Keratinocyte (primary cell): Measurements from ENCODE around the gene B4GALNT4. TPM values are rescaled to one million over a fixed set of nuclear protein-coding genes. Genes with fewer than 3 reads are reported as not detected.

Experiments used
- DNase-seq: peaks from one replicate; pipeline ENCODE4 v3.0.0-alpha.2; 2011; ENCODE audit warnings: low read depth, missing footprints, low spot score
- FAIRE-seq: peaks from 2 replicates; lab custom pipeline; 2011; peaks lifted over from hg19 to GRCh38; lab: Jason Lieb, UNC
- H2AFZ ChIP-seq: 2 replicates; pipeline ENCODE4 v1.6.0; 2012; ENCODE audit warnings: low read length, control low read depth, inconsistent platforms; ENCODE audit not compliant: control insufficient read depth
- H3K27ac ChIP-seq: 2 replicates; pipeline ENCODE4 v1.5.1; 2011; ENCODE audit warnings: low read length; ENCODE audit not compliant: control insufficient read depth, insufficient read depth
- H3K27me3 ChIP-seq: 3 replicates; pipeline ENCODE4 v1.6.0; 2011; ENCODE audit warnings: low read length; ENCODE audit not compliant: control insufficient read depth, insufficient read depth; ENCODE audit errors: extremely low read depth
- H3K36me3 ChIP-seq, 2 experiments: 2 replicates in 1 of 2; 3 replicates in 1 of 2; pipeline ENCODE4 v1.5.1; 2011; ENCODE audit warnings: low read length in 2 of 2, mild to moderate bottlenecking in 1 of 2; ENCODE audit not compliant: control insufficient read depth in 2 of 2, insufficient read depth in 2 of 2; ENCODE audit errors: extremely low read depth in 1 of 2
- H3K4me1 ChIP-seq: 3 replicates; pipeline ENCODE4 v1.5.1; 2011; ENCODE audit warnings: low read length; ENCODE audit not compliant: control insufficient read depth, insufficient read depth; ENCODE audit errors: extremely low read depth
- H3K4me2 ChIP-seq: 3 replicates; pipeline ENCODE4 v1.6.0; 2011; ENCODE audit warnings: low read depth, low read length; ENCODE audit not compliant: control insufficient read depth, insufficient read depth; ENCODE audit errors: extremely low read depth
- H3K4me3 ChIP-seq, 3 experiments: fragments of 200-600 bp in 1 of 3; sonication (generic) in 1 of 3; 2 replicates in 2 of 3; 3 replicates in 1 of 3; pipeline ENCODE4 v1.5.1; 2011 to 2016; ENCODE audit warnings: low read length in 3 of 3, mild to moderate bottlenecking in 3 of 3, control low read depth in 2 of 3, inconsistent platforms in 1 of 3, low read depth in 1 of 3, mixed read lengths in 1 of 3, mixed run types in 1 of 3, moderate library complexity in 1 of 3; ENCODE audit not compliant: control insufficient read depth in 2 of 3, insufficient read depth in 2 of 3; ENCODE audit errors: extremely low read depth in 1 of 3
- H3K79me2 ChIP-seq: 2 replicates; pipeline ENCODE4 v1.6.0; 2012; ENCODE audit warnings: low read length; ENCODE audit not compliant: control insufficient read depth, insufficient read depth
- H3K9ac ChIP-seq: 3 replicates; pipeline ENCODE4 v1.6.0; 2011; ENCODE audit warnings: low read length; ENCODE audit not compliant: control insufficient read depth, insufficient read depth; ENCODE audit errors: extremely low read depth
- H3K9me1 ChIP-seq: 3 replicates; pipeline ENCODE4 v1.6.0; 2011; ENCODE audit warnings: low read length; ENCODE audit not compliant: control insufficient read depth, insufficient read depth; ENCODE audit errors: extremely low read depth
- H3K9me3 ChIP-seq: 2 replicates; pipeline ENCODE4 v1.5.1; 2012; ENCODE audit warnings: low read depth, low read length; ENCODE audit not compliant: control insufficient read depth
- H4K20me1 ChIP-seq: 3 replicates; pipeline ENCODE4 v1.6.0; 2011; ENCODE audit warnings: low read length; ENCODE audit not compliant: control insufficient read depth, insufficient read depth; ENCODE audit errors: extremely low read depth
- CTCF ChIP-seq, 3 experiments: IDR thresholded peaks in 1 of 3; conservative IDR thresholded peaks in 1 of 3; optimal IDR thresholded peaks in 1 of 3; 2 replicates in 2 of 3; 3 replicates in 1 of 3; pipeline versions ENCODE3 to v1.5.1; 2011; ENCODE audit warnings: low read length in 3 of 3, mild to moderate bottlenecking in 3 of 3, moderate library complexity in 2 of 3, control low read depth in 1 of 3, inconsistent platforms in 1 of 3; ENCODE audit not compliant: insufficient read depth in 2 of 3; ENCODE audit errors: extremely low read depth in 1 of 3
- EZH2 ChIP-seq: IDR thresholded peaks from one replicate; pipeline ENCODE4 v1.6.1; 2012; ENCODE audit warnings: inconsistent platforms, mild to moderate bottlenecking, low read length, moderate library complexity
- dilution Hi-C: fragments of 300-500 bp; cut with MboI; formaldehyde crosslinking; loops from one replicate; pipeline ENCODE4 v1.7.0; 2020; ENCODE audit warnings: low sequenced_read_pairs; ENCODE audit not compliant: extremely low pct_ligation_motif_present
- polyA plus RNA-seq, 5 experiments: library from polyadenylated mRNA; depleted of rRNA in 3 of 5; stranded (reverse) in 3 of 5; stranded (forward) in 1 of 5; unstranded in 1 of 5; fragments of >200 nt; gene quantifications; 1 replicate in 1 of 5; 2 replicates in 3 of 5; 3 replicates in 1 of 5; pipeline versions ENCODE4 v1.2.1 to v1.2.3, GENCODE V29; 2011 to 2012; ENCODE audit warnings: missing spikeins in 2 of 5, low read depth in 1 of 5, low replicate concordance in 1 of 5

The B4GALNT4 gene
- polyA plus RNA-seq, 1 donor (not counting 4 experiments of a cell fraction or from before 2014, with no cell fraction given) = 7.3 TPM

GRCh38 chr11:418343-419247 lies 49.3 kb downstream of the B4GALNT4 start:
- Histone ChIP-seq H3K27ac (no peak overlapping the region), H3K27me3 (peaks cover 4% of the 10 kb centered on the region), H4K20me1 (no peaks in the 10 kb centered on the region), H3K9me3 (no peaks in the 10 kb centered on the region), H3K4me3 (no peak overlapping the region), H3K9me1 (no peaks in the 10 kb centered on the region), H3K4me1 (peaks cover 19% of the 10 kb centered on the region), H3K4me2 (no peak overlapping the region), H3K9ac (no peak overlapping the region), H3K36me3 (peaks cover 0 to 6% of the 10 kb centered on the region in 2 experiments), H3K79me2 (no peaks in the 10 kb centered on the region), H2AFZ (no peak overlapping the region)
- DNase-seq = no peak
- TF ChIP-seq CTCF (optimal IDR thresholded peaks at IDR 0.05 in 1 of 3, IDR thresholded peaks at IDR 0.05 in 1 of 3, conservative IDR thresholded peaks at IDR 0.05 in 1 of 3; ENCODE audit: extremely low read depth in 1 of 3, insufficient read depth in 2 of 3, low read length in 3 of 3) (no peak), EZH2 (no peak)
- dilution Hi-C loops = no loop called here
- no peak for FAIRE-seq

- H3K36me3 ChIP-seq = peaks cover 0 to 6% of the 10 kb centered on the region in 2 experiments
- no peak overlapping the region for H3K9ac ChIP-seq
- H2AFZ ChIP-seq = no peak overlapping the region
- no peaks in the 10 kb centered on the region for H3K79me2 ChIP-seq
- peaks cover 19% of the 10 kb centered on the region for H3K4me1 ChIP-seq
- DNase-seq = no peak
- H3K27ac ChIP-seq = no peak overlapping the region
- H3K9me1 ChIP-seq = no peaks in the 10 kb centered on the region
- dilution Hi-C loops = no loop called here
- H3K27me3 ChIP-seq = peaks cover 3% of the 10 kb centered on the region
- H3K4me2 ChIP-seq = no peak overlapping the region
- no peaks in the 10 kb centered on the region for H4K20me1 ChIP-seq
- H3K9me3 ChIP-seq = no peaks in the 10 kb centered on the region
- H3K4me3 ChIP-seq = no peak overlapping the region
- no peak for FAIRE-seq
- TF ChIP-seq CTCF (optimal IDR thresholded peaks at IDR 0.05 in 1 of 3, IDR thresholded peaks at IDR 0.05 in 1 of 3, conservative IDR thresholded peaks at IDR 0.05 in 1 of 3; ENCODE audit: extremely low read depth in 1 of 3, insufficient read depth in 2 of 3, low read length in 3 of 3) (no peak), EZH2 (no peak)
These were observed 50.1 kb downstream of the B4GALNT4 start for GRCh38 chr11:419248-420005.
